Mucosa of descending colon (tissue), 3 donors: ENCODE data around the gene TBXAS1. TPM values are rescaled to one million over a fixed set of nuclear protein-coding genes. Genes with fewer than 3 reads are reported as not detected.

Experiments used
- ATAC-seq: fragments of 200-7000 bp; cut with Tn5 transposase; one replicate; pipeline ENCODE4 v1.9.1; 2020; ENCODE audit warnings: mild to moderate bottlenecking, moderate library complexity
- DNase-seq, 3 donors: peaks; one replicate each; pipeline ENCODE4 v3.0.0-alpha.2; 2020
- H3K36me3 ChIP-seq: fragments of 200-600 bp; one replicate; pipeline ENCODE4 v1.8.0; 2021; ENCODE audit warnings: low read depth, mild to moderate bottlenecking
- H3K4me1 ChIP-seq: fragments of 200-600 bp; one replicate; pipeline ENCODE4 v1.8.0; 2021; ENCODE audit warnings: low read depth, mild to moderate bottlenecking
- H3K4me3 ChIP-seq: fragments of 200-600 bp; one replicate; pipeline ENCODE4 v1.8.0; 2021; ENCODE audit warnings: mild to moderate bottlenecking
- H3K9me3 ChIP-seq: fragments of 200-600 bp; one replicate; pipeline ENCODE4 v1.8.0; 2021; ENCODE audit warnings: mild to moderate bottlenecking
- CTCF ChIP-seq: fragments of 200-600 bp; IDR thresholded peaks from one replicate; pipeline ENCODE4 v1.8.0; 2022; ENCODE audit warnings: antibody characterized with exemption, mild to moderate bottlenecking
- intact Hi-C, 2 donors: fragments of 100-400 bp; cut with DNase I in 1 of 2; cut with micrococcal nuclease in 1 of 2; formaldehyde crosslinking; loops; one replicate each; pipeline versions ENCODE4 v1.11.0 to v1.11.1; 2022; cut with DNase I, micrococcal nuclease
- total RNA-seq, 3 donors: library from RNA; stranded (reverse); fragmentation: NEBNext Ultra II Directional in 2 of 3; extraction: Animal tissue kit (Norgen Biotek cat#: 25700) in 2 of 3; gene quantifications; one replicate each; pipeline versions ENCODE4 v1.2.1 to v1.2.4, GENCODE V29; 2021 to 2023
- donor health status: DM: no; HTN: no; CAD: no; lungs with moderate emphysema.
- donor health status: DM: no; HTN: no; CAD: no.
- donor health status: DM: no; HTN: yes; CAD: no.

Gene TBXAS1
- total RNA-seq, 3 donors from 2014 or later, result 9.4 to 15.6 (median 9.7) TPM

- Histone ChIP-seq H3K36me3 (no peaks in the 10 kb centered on the region), H3K4me3 (no peak overlapping the region), H3K4me1 (no peaks in the 10 kb centered on the region), H3K9me3 (no peaks in the 10 kb centered on the region)
- intact Hi-C loops, result no loop called here
- ATAC-seq, result no peak
- no peak for TF ChIP-seq CTCF
- no peak for DNase-seq
These were observed 147.2 kb downstream of the TBXAS1 start for GRCh38 chr7:139976055-139976837.

- Histone ChIP-seq H3K4me3 (no peak overlapping the region), H3K4me1 (no peaks in the 10 kb centered on the region), H3K9me3 (no peaks in the 10 kb centered on the region), H3K36me3 (no peaks in the 10 kb centered on the region)
- TF ChIP-seq CTCF, result no peak
- ATAC-seq (no peak), DNase-seq (no peak)
- intact Hi-C loops, result no loop called here
These were observed 148.0 kb downstream of the TBXAS1 start for GRCh38 chr7:139976838-139977656.

- Histone ChIP-seq H3K4me1 (no peaks in the 10 kb centered on the region), H3K9me3 (no peaks in the 10 kb centered on the region), H3K36me3 (no peaks in the 10 kb centered on the region), H3K4me3 (no peak overlapping the region)
- intact Hi-C loops, result no loop called here
- DNase-seq, result no peak
- TF ChIP-seq CTCF, result no peak
- ATAC-seq, result no peak
These were observed 152.4 kb downstream of the TBXAS1 start for GRCh38 chr7:139981511-139981895.

GRCh38 chr7:139982927-139983920 is 154.2 kb downstream of the TBXAS1 start:
- DNase-seq, result no peak
- no peak for TF ChIP-seq CTCF
- ATAC-seq, result no peak
- Histone ChIP-seq H3K4me3 (no peak overlapping the region), H3K36me3 (no peaks in the 10 kb centered on the region), H3K9me3 (no peaks in the 10 kb centered on the region), H3K4me1 (no peaks in the 10 kb centered on the region)
- intact Hi-C loops, result no loop called here
